Amygdala (tissue), 56 donors: Measurements from ENCODE around the gene ROBO1.
"Not testable (repeated sequence)": the region's sequence is repeated elsewhere in the genome, so short reads cannot be mapped to it uniquely, and the experiment has no call there.

ENCODE experiments used
- DNase-seq, 56 donors: peaks; one replicate each; lab custom pipeline; 2025; lab: John Stamatoyannopoulos, UW

Gene ROBO1

DNA sequence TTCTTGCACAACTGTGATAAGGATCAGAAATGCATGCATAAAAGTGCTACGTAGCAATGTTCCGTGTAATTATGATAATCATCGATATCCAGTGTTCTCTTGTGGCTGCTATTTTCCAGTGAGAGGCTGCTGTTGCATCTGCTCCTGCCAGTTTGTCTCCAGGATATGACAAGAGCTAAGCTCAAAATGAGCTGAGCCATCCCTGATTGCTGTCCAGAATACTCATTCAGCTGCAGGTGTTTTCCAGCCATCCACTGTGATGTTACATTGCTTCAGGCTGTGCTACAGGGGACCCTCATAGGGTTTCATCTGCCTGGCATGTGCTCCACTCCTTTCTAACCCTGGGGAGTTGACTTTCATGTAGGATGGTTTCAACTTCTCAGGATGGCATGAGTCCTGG lies 976.0 kb downstream of the ROBO1 start:
- no peak for DNase-seq

DNA sequence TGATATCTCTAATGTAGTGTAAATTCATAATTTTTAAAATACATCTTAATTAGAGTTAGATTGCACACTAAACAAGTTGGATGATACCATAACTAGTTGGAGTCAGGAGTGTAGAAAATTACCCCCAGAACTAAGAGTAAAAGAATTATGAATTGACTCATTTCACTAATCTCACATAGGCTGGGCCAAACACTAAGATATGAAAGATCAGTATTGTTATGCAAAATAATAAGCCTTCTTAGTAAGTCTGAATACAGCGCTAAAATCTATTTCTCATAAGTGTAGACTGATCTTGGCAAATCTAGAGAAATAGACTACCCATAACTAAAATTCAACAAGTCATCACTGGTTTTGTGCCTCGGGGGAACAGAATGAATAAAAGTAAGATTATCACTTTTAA lies 979.0 kb downstream of the ROBO1 start:
- DNase-seq = no peak

- DNase-seq = no peak
Observed at GRCh38 chr3:78785004-78785403, 982.8 kb downstream of the ROBO1 start.

DNA sequence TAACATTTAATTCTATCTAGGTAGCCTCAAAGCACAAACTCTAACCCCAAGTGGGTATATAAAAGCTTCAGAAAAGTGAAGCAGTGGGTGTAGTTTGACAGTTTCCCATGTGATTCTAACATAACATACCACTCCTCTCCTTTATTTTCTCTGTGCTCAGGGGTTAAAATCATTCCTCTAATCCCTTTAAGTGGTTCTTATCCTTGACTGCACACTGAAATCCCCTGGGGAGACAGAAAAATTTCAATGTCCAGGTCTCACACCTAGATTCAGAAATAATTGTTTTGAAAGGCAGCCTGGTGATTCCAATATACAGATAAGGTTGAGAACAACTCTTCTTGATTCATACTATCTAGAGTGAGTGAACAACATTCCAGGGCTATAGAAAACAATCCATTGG lies 986.4 kb downstream of the ROBO1 start:
- no peak for DNase-seq

DNA sequence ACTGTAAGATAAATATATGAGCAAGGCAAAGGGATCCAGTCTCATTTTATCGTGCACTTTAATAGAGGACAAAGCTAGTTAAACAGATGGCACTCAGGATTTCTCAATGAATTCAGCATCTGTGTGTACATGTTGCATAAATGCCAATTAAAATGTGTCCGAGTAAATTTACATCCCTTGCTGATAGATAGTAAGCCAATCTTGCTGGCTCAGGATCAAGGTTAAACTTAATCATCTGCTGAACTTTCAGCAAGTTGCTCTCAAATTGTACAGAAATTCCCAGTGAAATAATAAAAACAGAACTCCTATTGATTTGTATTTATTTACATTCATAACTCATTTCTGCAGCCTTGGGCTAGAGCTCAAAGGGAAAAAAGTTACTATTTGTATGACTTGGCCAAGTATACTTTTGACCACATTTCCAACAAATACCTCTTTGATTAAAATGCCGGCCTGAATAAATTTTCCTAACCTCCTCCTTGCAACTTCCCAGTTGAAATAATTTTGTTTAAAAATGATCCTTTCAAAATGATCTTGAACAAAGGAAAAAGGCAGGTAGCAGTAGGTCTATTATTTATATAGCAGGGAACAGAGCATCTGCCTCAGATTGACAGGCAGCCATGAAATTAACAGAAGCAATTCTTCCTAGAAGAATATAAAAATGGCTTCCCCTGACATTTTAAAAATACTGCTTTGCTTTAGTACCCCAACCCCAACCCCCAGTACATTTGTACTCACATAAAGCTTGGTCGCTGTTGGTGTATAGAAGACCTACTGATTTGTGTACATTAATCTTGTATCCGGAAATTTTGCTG lies 1001.9 kb downstream of the ROBO1 start:
- DNase-seq = no peak

DNA sequence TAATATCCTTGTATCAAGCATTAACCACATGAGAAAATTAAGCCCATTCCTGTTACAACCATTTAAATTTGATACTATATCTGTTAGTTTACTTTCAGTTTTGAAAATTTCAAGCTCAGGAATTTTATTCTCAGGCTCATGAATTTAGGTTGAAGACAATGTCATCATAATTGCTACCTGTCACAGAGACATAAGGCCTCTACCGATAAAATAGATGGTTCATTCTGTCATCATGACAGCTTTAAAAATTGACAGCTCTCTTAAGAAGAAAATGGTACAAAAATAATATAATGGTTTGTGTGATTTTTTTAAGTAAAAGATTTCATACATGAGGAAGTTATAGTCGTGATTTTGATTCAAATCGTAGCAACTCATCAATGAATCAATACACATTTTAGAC lies 1003.2 kb downstream of the ROBO1 start:
- DNase-seq = no peak

DNA sequence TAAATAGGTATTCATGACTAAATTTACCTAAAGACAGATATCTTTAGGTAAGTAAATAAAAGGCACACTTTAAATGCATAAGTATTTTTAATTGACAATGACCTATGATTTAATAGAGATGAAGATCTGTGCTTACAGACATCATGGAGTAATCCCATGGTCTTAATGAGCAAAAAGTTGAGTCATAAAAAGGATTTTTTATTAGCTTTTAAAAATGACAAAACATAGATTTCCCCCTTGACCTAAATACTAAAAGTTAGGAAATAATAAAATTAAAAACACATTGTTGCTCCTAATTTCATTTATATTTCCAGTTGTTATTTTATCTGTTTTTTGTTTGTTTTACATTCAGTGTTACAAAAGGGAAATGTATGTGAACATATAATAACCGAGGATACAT lies 1005.7 kb downstream of the ROBO1 start:
- no peak for DNase-seq

DNA sequence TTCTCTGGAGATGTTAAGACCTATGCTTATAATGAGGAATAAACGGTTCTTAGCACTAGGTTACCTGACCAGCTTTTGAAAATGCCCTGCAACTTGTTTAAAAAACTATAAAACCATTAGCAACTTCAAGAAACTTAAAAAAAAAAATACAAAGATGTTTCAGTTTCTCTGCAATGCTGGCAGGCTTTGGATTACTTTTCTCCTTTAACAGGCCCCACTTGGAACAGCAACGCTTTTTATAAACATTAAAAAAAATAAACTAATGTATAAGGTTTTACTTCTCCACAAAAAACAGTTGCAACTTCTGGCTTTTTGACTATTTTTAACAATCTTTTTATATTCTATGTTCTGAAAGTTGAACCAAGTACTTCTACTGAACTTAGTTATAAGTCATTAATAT lies 1006.7 kb downstream of the ROBO1 start:
- DNase-seq = no peak

DNA sequence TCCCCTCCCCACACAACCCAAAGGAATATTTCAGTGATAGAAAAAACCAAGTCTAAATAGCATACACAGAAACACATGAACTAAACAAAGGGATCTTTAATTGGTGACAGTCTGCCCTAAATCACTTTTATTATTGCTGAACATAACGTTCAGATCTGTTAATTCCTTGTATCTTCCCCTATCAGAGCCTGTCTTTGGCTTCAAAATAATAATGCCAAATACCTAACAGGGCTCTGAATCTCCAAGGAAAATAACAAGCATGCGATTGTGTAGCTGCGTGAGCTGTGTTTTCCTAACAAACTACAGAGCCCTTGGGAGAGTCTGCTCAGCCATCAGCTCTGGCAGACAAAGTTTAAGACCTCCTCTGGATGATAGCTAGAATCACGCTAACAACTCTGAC lies 1010.1 kb downstream of the ROBO1 start:
- peak in 4 of 56 donors; percentile 1 to 14 (median 4) for DNase-seq

- DNase-seq = peak in 9 of 56 donors; percentile 5 to 46 (median 24)
Observed at GRCh38 chr3:78754066-78754743, 1013.6 kb downstream of the ROBO1 start.

GRCh38 chr3:78751266-78751665 lies 1016.5 kb downstream of the ROBO1 start:
- DNase-seq = no peak

DNA sequence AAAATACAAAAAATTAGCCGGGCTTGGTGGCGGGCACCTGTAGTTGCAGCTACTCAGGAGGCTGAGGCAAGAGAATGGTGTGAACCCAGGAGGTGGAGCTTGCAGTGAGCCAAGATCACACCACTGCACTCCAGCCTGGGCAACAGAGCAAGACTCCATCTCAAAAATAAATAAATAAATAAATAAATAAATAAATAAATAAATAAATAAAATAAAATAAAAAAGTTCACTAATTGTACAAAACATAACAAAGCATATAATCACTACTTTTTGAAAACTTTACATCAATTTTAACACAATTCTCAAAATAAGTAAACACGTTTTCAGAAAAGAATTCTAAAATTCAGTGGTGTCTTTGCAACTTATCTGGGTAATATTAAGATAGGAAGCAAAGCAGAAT lies 1017.5 kb downstream of the ROBO1 start:
- not testable (repeated sequence) for DNase-seq

DNA sequence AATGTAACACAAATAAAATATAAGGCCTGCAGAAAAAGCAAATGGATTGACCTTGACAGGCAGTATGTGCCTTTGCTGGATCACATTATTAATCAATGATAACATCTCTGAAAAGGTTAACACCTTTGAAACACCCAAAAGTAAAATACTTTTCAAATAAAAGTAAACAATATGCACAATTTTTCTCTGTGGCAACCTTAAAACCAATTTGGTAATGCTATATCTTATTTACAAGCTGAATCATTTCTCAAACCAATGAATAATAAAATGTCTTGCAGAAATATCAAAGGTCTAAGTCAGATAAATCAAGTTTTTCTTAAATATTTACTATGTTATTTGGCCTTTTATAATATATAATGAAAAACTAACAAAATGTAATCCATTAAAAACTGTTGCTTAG lies 1018.7 kb downstream of the ROBO1 start:
- DNase-seq = no peak

GRCh38 chr3:78745847-78746246 lies 1022.0 kb downstream of the ROBO1 start:
- no peak for DNase-seq

DNA sequence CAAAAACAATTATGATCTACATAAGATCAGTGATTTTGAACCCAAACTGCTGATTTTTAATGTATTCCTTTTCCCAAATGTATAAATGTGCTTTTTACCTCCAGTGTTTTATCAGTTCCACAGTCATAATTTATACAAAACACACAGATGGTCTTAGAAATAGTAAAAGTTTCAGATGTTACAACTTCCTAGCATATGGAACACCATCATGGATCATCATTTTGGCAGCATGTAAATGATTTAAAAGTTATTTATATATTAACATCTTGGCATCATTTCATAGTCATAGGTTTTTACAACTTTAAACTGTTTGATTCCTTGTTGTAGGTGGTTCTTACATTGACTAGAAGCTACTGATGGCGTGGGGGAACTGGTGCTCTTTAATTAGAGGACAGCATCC lies 1025.3 kb downstream of the ROBO1 start:
- no peak for DNase-seq

- no peak for DNase-seq
Observed at GRCh38 chr3:78742041-78742440, 1025.8 kb downstream of the ROBO1 start.

DNA sequence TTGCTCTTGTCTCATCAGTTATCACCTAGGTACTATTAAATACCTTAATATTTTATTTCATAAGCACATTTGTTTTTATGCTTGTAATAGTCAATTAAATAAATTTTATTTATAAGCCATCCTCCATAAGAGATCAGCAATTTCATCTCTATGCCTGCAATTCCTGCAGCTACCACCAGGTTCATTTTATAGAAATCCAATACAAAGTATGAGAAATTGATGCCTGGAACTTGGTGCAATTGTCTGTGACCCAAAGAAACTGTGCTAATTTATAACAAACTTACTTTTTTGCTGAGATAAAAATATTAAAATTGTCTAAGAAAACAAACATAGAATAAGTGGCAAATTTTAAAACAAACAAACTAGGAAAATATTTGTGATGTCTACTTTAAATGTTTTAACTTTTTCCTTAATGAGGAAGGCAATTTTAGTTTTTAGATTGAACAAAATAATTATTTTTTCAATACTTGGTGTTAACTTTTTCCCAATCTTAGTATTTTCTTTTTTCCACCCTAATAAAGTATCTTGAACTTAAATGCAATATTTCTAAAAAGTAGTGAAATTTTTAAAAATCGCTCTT lies 1026.6 kb downstream of the ROBO1 start:
- DNase-seq = no peak

- DNase-seq = no peak
Observed at GRCh38 chr3:78738833-78739232, 1029.0 kb downstream of the ROBO1 start.

- peak in 3 of 56 donors; percentile 5 to 10 (median 8) for DNase-seq
Observed at GRCh38 chr3:78737988-78738387, 1029.8 kb downstream of the ROBO1 start.

GRCh38 chr3:78736863-78737262 lies 1030.9 kb downstream of the ROBO1 start:
- DNase-seq = no peak

DNA sequence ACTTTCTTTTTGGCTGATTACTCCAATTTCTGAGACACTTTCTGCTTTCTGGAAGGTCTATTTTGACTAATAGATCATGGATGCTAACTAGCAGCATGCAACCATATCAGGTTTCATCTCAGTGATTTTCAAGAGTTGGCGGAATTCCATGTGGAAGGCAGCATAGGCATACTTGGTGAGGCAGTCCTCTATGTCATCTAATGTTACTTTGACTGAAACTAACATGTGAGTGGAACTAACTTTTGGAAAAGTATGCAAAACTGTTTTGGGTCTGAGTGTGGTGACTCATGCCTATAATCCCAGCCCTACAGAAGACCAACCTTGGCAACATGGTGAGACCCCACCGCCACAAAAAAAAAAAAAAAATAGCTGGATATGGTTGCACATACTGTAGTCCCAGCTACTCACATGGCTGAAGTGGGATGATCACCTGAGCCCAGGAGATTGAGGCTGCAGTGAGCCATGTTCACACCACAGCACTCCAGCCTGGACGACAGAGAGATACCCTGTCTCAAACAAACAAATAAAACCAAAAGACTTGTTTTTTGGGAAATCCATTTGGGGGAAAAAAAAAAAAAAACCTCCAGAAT lies 1033.7 kb downstream of the ROBO1 start:
- no peak for DNase-seq
